ENCODE data around the gene GABRD.

Gene GABRD

GRCh38 chr1:2009101-2010053 lies 9.8 kb upstream of the GABRD start:
- no peak for TF ChIP-seq CTCF (IDR thresholded peaks at IDR 0.05; ENCODE audit: low read depth, low read length)
- no peak for DNase-seq (ENCODE audit: extremely low read depth, low read depth)

GRCh38 chr1:2014181-2014580 lies 5.0 kb upstream of the GABRD start:
- no peak for TF ChIP-seq CTCF (IDR thresholded peaks at IDR 0.05; ENCODE audit: low read depth, low read length)
- no peak for DNase-seq (ENCODE audit: extremely low read depth, low read depth)

GRCh38 chr1:2014741-2015735 lies 4.1 kb upstream of the GABRD start:
- no peak for TF ChIP-seq CTCF (IDR thresholded peaks at IDR 0.05; ENCODE audit: low read depth, low read length)
- no peak for DNase-seq (ENCODE audit: extremely low read depth, low read depth)

- no peak for TF ChIP-seq CTCF (IDR thresholded peaks at IDR 0.05; ENCODE audit: low read depth, low read length)
- DNase-seq (ENCODE audit: extremely low read depth, low read depth) = no peak
These were observed 3.0 kb upstream of the GABRD start for GRCh38 chr1:2016123-2016522.

GRCh38 chr1:2018217-2019171 lies 651 bp upstream of the GABRD start:
- no peak for DNase-seq (ENCODE audit: extremely low read depth, low read depth)
- no peak for TF ChIP-seq CTCF (IDR thresholded peaks at IDR 0.05; ENCODE audit: low read depth, low read length)

- DNase-seq (ENCODE audit: extremely low read depth, low read depth) = no peak
- TF ChIP-seq CTCF (IDR thresholded peaks at IDR 0.05; ENCODE audit: low read depth, low read length) = no peak
These were observed 595 bp downstream of the GABRD start for GRCh38 chr1:2019571-2020309.
